Raji (cell line): ENCODE data around the gene CTNND2.

Source experiments
- POLR2A ChIP-seq: IDR thresholded peaks from 2 replicates; pipeline ENCODE4 v1.6.1; 2011; ENCODE audit warnings: low read depth, low read length, control low read depth; ENCODE audit not compliant: insufficient read depth

CTNND2 gene

GRCh38 chr5:11511878-11512277 lies 392.4 kb downstream of the CTNND2 start:
- TF ChIP-seq POLR2A: no peak

GRCh38 chr5:11510889-11511288 lies 393.4 kb downstream of the CTNND2 start:
- TF ChIP-seq POLR2A: no peak

GRCh38 chr5:11509793-11510192 lies 394.5 kb downstream of the CTNND2 start:
- TF ChIP-seq POLR2A: no peak

- no peak for TF ChIP-seq POLR2A
Measured at GRCh38 chr5:11507156-11507910, 396.9 kb downstream of the CTNND2 start.

- TF ChIP-seq POLR2A: no peak
Measured at GRCh38 chr5:11504886-11505193, 399.4 kb downstream of the CTNND2 start.

GRCh38 chr5:11504065-11504885 lies 400.0 kb downstream of the CTNND2 start:
- TF ChIP-seq POLR2A: no peak

GRCh38 chr5:11502783-11503182 lies 401.5 kb downstream of the CTNND2 start:
- TF ChIP-seq POLR2A: no peak

- no peak for TF ChIP-seq POLR2A
Measured at GRCh38 chr5:11497651-11498050, 406.6 kb downstream of the CTNND2 start.

- TF ChIP-seq POLR2A: no peak
Measured at GRCh38 chr5:11496137-11496719, 408.0 kb downstream of the CTNND2 start.

GRCh38 chr5:11494340-11494739 lies 409.9 kb downstream of the CTNND2 start:
- TF ChIP-seq POLR2A: no peak

- no peak for TF ChIP-seq POLR2A
Measured at GRCh38 chr5:11491404-11492075, 412.7 kb downstream of the CTNND2 start.

GRCh38 chr5:11483630-11484029 lies 420.6 kb downstream of the CTNND2 start:
- no peak for TF ChIP-seq POLR2A

GRCh38 chr5:11482011-11482410 lies 422.2 kb downstream of the CTNND2 start:
- TF ChIP-seq POLR2A: no peak

- no peak for TF ChIP-seq POLR2A
Measured at GRCh38 chr5:11477786-11478185, 426.5 kb downstream of the CTNND2 start.

- TF ChIP-seq POLR2A: no peak
Measured at GRCh38 chr5:11476866-11477265, 427.4 kb downstream of the CTNND2 start.
